Hepatocyte (in vitro differentiated cells): ENCODE data around the gene KMT2B.

Source experiments
- CTCF ChIP-seq: fragments of 200-600 bp; sonication (generic); IDR thresholded peaks from 2 replicates; pipeline ENCODE4 v1.5.1; 2016; ENCODE audit warnings: antibody characterized with exemption, mild to moderate bottlenecking; ENCODE audit not compliant: poor library complexity
- EZH2 ChIP-seq: fragments of 200-600 bp; sonication (generic); IDR thresholded peaks from 2 replicates; pipeline ENCODE4 v1.6.1; 2016; ENCODE audit warnings: antibody characterized with exemption, mild to moderate bottlenecking, borderline replicate concordance
- EZH2phosphoT487 ChIP-seq: fragments of 200-600 bp; sonication (generic); IDR thresholded peaks from one replicate; pipeline ENCODE4 v1.6.1; 2018; ENCODE audit warnings: antibody characterized with exemption, mild to moderate bottlenecking, low read depth, moderate library complexity; ENCODE audit not compliant: unreplicated experiment, severe bottlenecking

- TF ChIP-seq CTCF = no peak
- no peak for TF ChIP-seq EZH2
- no peak for TF ChIP-seq EZH2phosphoT487
These were observed 48.8 kb downstream of the KMT2B start for GRCh38 chr19:35766571-35767104.
